22Rv1 (cell line): ENCODE measurements around the gene DCX.

Experiments
- CTCF ChIP-seq: fragments of 450-650 bp; IDR thresholded peaks from 2 replicates; pipeline ENCODE4 v1.5.1; 2017; ENCODE audit warnings: mild to moderate bottlenecking
- ZFX ChIP-seq: fragments of 450-650 bp; IDR thresholded peaks from 2 replicates; pipeline ENCODE4 v1.6.1; 2017; ENCODE audit warnings: antibody characterized with exemption, borderline replicate concordance

- TF ChIP-seq CTCF (no peak), ZFX (no peak)
These were observed 25.3 kb downstream of the DCX start for GRCh38 chrX:111386615-111387233.
